GM12878 (cell line): ENCODE measurements around the gene PCBD2. TPM values are rescaled to one million over a fixed set of nuclear protein-coding genes. Genes with fewer than 3 reads are reported as not detected.

ENCODE experiments used
- ATAC-seq: fragments of 200-7000 bp; cut with Tn5 transposase; 3 replicates; pipeline ENCODE4 v1.9.1; 2020; ENCODE audit warnings: mild to moderate bottlenecking, moderate library complexity
- BruUV-seq: library from RNA; stranded (reverse); fragments of 400-500 nt; replicated peaks from 2 replicates; lab custom pipeline; 2021; lab: Mats Ljungman, UMichigan
- CTCF ChIA-PET: fragments of 300-600 bp; sonication (Branson Sonifier 250); formaldehyde crosslinking; extraction: SDS; loops from one replicate; lab custom pipeline; 2021; ENCODE audit warnings: inconsistent platforms; lab: Yijun Ruan, JAX
- POLR2A ChIA-PET: fragments of 350-600 bp; formaldehyde crosslinking; extraction: SDS; loops from one replicate; lab custom pipeline; 2021; ENCODE audit warnings: inconsistent platforms; lab: Charles Lee
- RAD21 ChIA-PET: fragments of 300-600 bp; sonication (Branson Sonifier 250); formaldehyde crosslinking; loops from one replicate; lab custom pipeline; 2023; ENCODE audit warnings: antibody characterized with exemption; ENCODE audit not compliant: unreplicated experiment; lab: Charles Lee
- SMC1A ChIA-PET: fragments of 300-600 bp; sonication (Branson Sonifier 250); formaldehyde crosslinking; loops from one replicate; lab custom pipeline; 2023; ENCODE audit not compliant: unreplicated experiment, uncharacterized antibody; lab: Charles Lee
- DNase-seq: peaks from one replicate; pipeline ENCODE4 v3.0.0-alpha.2; 2011; ENCODE audit warnings: low read depth, low spot score
- FAIRE-seq: peaks from 3 replicates; lab custom pipeline; 2011; peaks lifted over from hg19 to GRCh38; lab: Jason Lieb, UNC
- H2AFZ ChIP-seq: 2 replicates; pipeline ENCODE4 v1.6.0; 2011; ENCODE audit warnings: low read depth, low read length, control low read depth; ENCODE audit not compliant: control insufficient read depth
- H3K27ac ChIP-seq: 2 replicates; pipeline ENCODE4 v1.5.1; 2011; ENCODE audit warnings: control low read depth; ENCODE audit not compliant: control insufficient read depth, insufficient read depth
- H3K27me3 ChIP-seq, 2 experiments: replicated peaks in 1 of 2; 2 replicates each; pipeline versions ENCODE4 v1.6.0 to v1.6.1; 2011; ENCODE audit warnings: low read length in 1 of 2; ENCODE audit not compliant: control insufficient read depth in 2 of 2, insufficient read depth in 2 of 2
- H3K36me3 ChIP-seq, 2 experiments: 2 replicates each; pipeline ENCODE4 v1.5.1; 2011; ENCODE audit warnings: low read length in 1 of 2; ENCODE audit not compliant: control insufficient read depth in 2 of 2, insufficient read depth in 2 of 2
- H3K4me1 ChIP-seq: 2 replicates; pipeline ENCODE4 v1.6.1; 2011; ENCODE audit warnings: mild to moderate bottlenecking, low read length, moderate library complexity, mixed read lengths; ENCODE audit not compliant: control insufficient read depth, insufficient read depth
- H3K4me2 ChIP-seq: 2 replicates; pipeline ENCODE4 v1.6.0; 2011; ENCODE audit warnings: control low read depth; ENCODE audit not compliant: control insufficient read depth, insufficient read depth
- H3K4me3 ChIP-seq: fragments of 200-600 bp; sonication (generic); 2 replicates; pipeline ENCODE4 v1.5.1; 2016
- H3K79me2 ChIP-seq: 2 replicates; pipeline ENCODE4 v1.6.0; 2011; ENCODE audit warnings: low read length; ENCODE audit not compliant: control insufficient read depth, insufficient read depth
- H3K9ac ChIP-seq: 2 replicates; pipeline ENCODE4 v1.8.0; 2011; ENCODE audit warnings: low read length, control low read depth, mixed read lengths; ENCODE audit not compliant: control insufficient read depth, insufficient read depth
- H3K9me3 ChIP-seq: replicated peaks from 3 replicates; pipeline ENCODE4 v1.5.1; 2011; ENCODE audit warnings: mild to moderate bottlenecking, low read length; ENCODE audit not compliant: control insufficient read depth, insufficient read depth
- H4K20me1 ChIP-seq: 2 replicates; pipeline ENCODE4 v1.6.0; 2011; ENCODE audit not compliant: control insufficient read depth, insufficient read depth
- CBX5 ChIP-seq: sonication (generic); IDR thresholded peaks from 2 replicates; pipeline ENCODE4 v1.6.1; 2016; ENCODE audit warnings: low read depth, moderate library complexity, mild to moderate bottlenecking, inconsistent platforms
- HDGF ChIP-seq: fragments of 450-650 bp; IDR thresholded peaks from 2 replicates; pipeline ENCODE4 v1.6.1; 2016; ENCODE audit warnings: antibody characterized with exemption
- PML ChIP-seq: IDR thresholded peaks from 2 replicates; pipeline ENCODE4 v1.6.1; 2012; ENCODE audit warnings: low read length, inconsistent platforms
- SUZ12 ChIP-seq: fragments of 200-600 bp; sonication (generic); IDR thresholded peaks from one replicate; pipeline ENCODE4 v1.6.1; 2018; ENCODE audit warnings: antibody characterized with exemption, mild to moderate bottlenecking; ENCODE audit not compliant: unreplicated experiment
- TCF7 ChIP-seq: IDR thresholded peaks from 2 replicates; pipeline ENCODE4 v1.6.1; 2014; ENCODE audit warnings: antibody characterized with exemption, borderline replicate concordance
- ZNF622 ChIP-seq: fragments of 450-650 bp; IDR thresholded peaks from 2 replicates; pipeline ENCODE4 v1.6.1; 2017; ENCODE audit warnings: mild to moderate bottlenecking, inconsistent platforms
- WGBS: methylation state at CpG from one replicate; pipeline ENCODE4 v1.1.6; 2016; ENCODE audit warnings: low lambda C conversion rate; ENCODE audit not compliant: insufficient replicate concordance, insufficient coverage; ENCODE audit errors: missing lambda C conversion rate; 5-methylcytosine and 5-hydroxymethylcytosine counted together
- in situ Hi-C: fragments of 300-500 bp; cut with MboI; formaldehyde crosslinking; loops from 9 replicates; pipeline ENCODE4 v1.14.3; 2018; ENCODE audit warnings: mixed read lengths
- intact Hi-C: fragments of 100-400 bp; cut with micrococcal nuclease; formaldehyde crosslinking; loops from one replicate; pipeline ENCODE4 v1.14.2; 2022; ENCODE audit not compliant: unreplicated experiment
- polyA plus RNA-seq, 11 experiments: library from polyadenylated mRNA; depleted of rRNA in 4 of 11; unstranded in 6 of 11; stranded (reverse) in 5 of 11; fragments of >200 nt; fragmentation: Nextera tagmentation in 4 of 11; fragmentation: Illumina TruSeq in 1 of 11; extraction: Ambion mirVana in 4 of 11; extraction: Trizol in 1 of 11; gene quantifications; 1 replicate in 1 of 11; 2 replicates in 10 of 11; pipeline versions ENCODE4 v1.2.1 to v1.2.3, GENCODE V29; 2011 to 2016; ENCODE audit warnings: inconsistent platforms in 2 of 11, missing spikeins in 2 of 11, low read depth in 1 of 11
- total RNA-seq, 4 experiments: library from RNA; depleted of rRNA in 3 of 4; stranded (reverse); fragments of >200 nt in 3 of 4; fragmentation: Illumina TruSeq in 1 of 4; extraction: Trizol in 1 of 4; gene quantifications; 2 replicates each; pipeline versions ENCODE4 v1.2.1 to v1.2.3, GENCODE V29; 2013 to 2021
- TF ChIP-seq, protein P1 (sequence below): fragments of 450-650 bp; IDR thresholded peaks from 2 replicates; pipeline ENCODE4 v1.6.1; 2017; ENCODE audit warnings: mild to moderate bottlenecking, moderate library complexity
- TF ChIP-seq, protein P2 (sequence below): fragments of 150-350 bp; IDR thresholded peaks from 2 replicates; pipeline ENCODE4 v1.6.1; 2014; ENCODE audit warnings: mild to moderate bottlenecking, low read depth, low read length
- TF ChIP-seq, protein P3 (sequence below): fragments of 150-350 bp; IDR thresholded peaks from 2 replicates; pipeline ENCODE4 v1.6.1; 2016; ENCODE audit warnings: low read depth, low read length
- TF ChIP-seq, protein P4 (sequence below): IDR thresholded peaks from 2 replicates; pipeline ENCODE4 v1.6.1; 2011; ENCODE audit warnings: low read depth, mild to moderate bottlenecking, low read length, moderate library complexity, borderline replicate concordance; ENCODE audit errors: extremely low read depth

Gene PCBD2
- total and polyA plus RNA-seq, 10 of the 15 experiments (the other 5 are each of a cell fraction or from before 2014, with no cell fraction given) = 5.4 to 13.6 (median 6.7) TPM

DNA sequence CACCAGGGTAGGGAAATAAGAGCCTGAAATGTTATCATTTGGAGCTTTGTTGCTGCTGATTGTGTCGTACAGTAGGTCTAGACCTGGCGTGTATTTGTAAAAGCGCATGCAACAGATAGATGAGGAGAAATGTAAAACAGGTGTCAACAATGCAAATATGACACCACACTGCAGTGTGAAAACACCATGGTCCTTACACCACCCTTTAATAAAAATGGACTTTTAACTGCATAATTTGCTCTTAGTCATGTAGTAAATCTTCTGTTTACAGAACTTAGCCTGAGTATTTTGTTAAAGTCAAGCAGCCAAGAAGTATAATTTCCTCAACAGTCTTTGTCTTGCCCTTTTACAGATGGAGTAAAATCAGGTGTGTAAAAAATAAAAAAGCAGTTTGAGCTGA lies 13.9 kb downstream of the PCBD2 start:
- H3K27ac ChIP-seq = no peak overlapping the region
- no peaks in the 10 kb centered on the region for H3K27me3 ChIP-seq
- in situ Hi-C loops = no loop called here
- BruUV-seq = no TSS peak
- POLR2A ChIA-PET = interaction anchor here (0.6 kb wide), 1 partner anchor 55 kb away, joined by 3 read pairs; no protein-coding TSS in a partner anchor
- no peak for DNase-seq
- CTCF ChIA-PET = interaction anchor here (0.5 to 2.2 kb wide), 3 partner anchors 27 to 273 kb away, joined by 3 to 6 read pairs (median 3); no protein-coding TSS in a partner anchor
- WGBS = 98% methylated on average over 3 of the region's 3 CpGs
- RAD21 ChIA-PET = no interaction called here
- TF ChIP-seq ZNF622 = no peak
- TF ChIP-seq, protein P1, sequence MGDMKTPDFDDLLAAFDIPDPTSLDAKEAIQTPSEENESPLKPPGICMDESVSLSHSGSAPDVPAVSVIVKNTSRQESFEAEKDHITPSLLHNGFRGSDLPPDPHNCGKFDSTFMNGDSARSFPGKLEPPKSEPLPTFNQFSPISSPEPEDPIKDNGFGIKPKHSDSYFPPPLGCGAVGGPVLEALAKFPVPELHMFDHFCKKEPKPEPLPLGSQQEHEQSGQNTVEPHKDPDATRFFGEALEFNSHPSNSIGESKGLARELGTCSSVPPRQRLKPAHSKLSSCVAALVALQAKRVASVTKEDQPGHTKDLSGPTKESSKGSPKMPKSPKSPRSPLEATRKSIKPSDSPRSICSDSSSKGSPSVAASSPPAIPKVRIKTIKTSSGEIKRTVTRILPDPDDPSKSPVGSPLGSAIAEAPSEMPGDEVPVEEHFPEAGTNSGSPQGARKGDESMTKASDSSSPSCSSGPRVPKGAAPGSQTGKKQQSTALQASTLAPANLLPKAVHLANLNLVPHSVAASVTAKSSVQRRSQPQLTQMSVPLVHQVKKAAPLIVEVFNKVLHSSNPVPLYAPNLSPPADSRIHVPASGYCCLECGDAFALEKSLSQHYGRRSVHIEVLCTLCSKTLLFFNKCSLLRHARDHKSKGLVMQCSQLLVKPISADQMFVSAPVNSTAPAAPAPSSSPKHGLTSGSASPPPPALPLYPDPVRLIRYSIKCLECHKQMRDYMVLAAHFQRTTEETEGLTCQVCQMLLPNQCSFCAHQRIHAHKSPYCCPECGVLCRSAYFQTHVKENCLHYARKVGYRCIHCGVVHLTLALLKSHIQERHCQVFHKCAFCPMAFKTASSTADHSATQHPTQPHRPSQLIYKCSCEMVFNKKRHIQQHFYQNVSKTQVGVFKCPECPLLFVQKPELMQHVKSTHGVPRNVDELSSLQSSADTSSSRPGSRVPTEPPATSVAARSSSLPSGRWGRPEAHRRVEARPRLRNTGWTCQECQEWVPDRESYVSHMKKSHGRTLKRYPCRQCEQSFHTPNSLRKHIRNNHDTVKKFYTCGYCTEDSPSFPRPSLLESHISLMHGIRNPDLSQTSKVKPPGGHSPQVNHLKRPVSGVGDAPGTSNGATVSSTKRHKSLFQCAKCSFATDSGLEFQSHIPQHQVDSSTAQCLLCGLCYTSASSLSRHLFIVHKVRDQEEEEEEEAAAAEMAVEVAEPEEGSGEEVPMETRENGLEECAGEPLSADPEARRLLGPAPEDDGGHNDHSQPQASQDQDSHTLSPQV = no peak
- TF ChIP-seq PML = no peak
- no peak for TF ChIP-seq TCF7
- TF ChIP-seq CBX5 = no peak
- no peak for TF ChIP-seq HDGF
- TF ChIP-seq, protein P2, sequence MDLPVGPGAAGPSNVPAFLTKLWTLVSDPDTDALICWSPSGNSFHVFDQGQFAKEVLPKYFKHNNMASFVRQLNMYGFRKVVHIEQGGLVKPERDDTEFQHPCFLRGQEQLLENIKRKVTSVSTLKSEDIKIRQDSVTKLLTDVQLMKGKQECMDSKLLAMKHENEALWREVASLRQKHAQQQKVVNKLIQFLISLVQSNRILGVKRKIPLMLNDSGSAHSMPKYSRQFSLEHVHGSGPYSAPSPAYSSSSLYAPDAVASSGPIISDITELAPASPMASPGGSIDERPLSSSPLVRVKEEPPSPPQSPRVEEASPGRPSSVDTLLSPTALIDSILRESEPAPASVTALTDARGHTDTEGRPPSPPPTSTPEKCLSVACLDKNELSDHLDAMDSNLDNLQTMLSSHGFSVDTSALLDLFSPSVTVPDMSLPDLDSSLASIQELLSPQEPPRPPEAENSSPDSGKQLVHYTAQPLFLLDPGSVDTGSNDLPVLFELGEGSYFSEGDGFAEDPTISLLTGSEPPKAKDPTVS = no peak
- TF ChIP-seq, protein P3, sequence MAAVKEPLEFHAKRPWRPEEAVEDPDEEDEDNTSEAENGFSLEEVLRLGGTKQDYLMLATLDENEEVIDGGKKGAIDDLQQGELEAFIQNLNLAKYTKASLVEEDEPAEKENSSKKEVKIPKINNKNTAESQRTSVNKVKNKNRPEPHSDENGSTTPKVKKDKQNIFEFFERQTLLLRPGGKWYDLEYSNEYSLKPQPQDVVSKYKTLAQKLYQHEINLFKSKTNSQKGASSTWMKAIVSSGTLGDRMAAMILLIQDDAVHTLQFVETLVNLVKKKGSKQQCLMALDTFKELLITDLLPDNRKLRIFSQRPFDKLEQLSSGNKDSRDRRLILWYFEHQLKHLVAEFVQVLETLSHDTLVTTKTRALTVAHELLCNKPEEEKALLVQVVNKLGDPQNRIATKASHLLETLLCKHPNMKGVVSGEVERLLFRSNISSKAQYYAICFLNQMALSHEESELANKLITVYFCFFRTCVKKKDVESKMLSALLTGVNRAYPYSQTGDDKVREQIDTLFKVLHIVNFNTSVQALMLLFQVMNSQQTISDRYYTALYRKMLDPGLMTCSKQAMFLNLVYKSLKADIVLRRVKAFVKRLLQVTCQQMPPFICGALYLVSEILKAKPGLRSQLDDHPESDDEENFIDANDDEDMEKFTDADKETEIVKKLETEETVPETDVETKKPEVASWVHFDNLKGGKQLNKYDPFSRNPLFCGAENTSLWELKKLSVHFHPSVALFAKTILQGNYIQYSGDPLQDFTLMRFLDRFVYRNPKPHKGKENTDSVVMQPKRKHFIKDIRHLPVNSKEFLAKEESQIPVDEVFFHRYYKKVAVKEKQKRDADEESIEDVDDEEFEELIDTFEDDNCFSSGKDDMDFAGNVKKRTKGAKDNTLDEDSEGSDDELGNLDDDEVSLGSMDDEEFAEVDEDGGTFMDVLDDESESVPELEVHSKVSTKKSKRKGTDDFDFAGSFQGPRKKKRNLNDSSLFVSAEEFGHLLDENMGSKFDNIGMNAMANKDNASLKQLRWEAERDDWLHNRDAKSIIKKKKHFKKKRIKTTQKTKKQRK = no peak
- no peak for TF ChIP-seq SUZ12
- TF ChIP-seq, protein P4, sequence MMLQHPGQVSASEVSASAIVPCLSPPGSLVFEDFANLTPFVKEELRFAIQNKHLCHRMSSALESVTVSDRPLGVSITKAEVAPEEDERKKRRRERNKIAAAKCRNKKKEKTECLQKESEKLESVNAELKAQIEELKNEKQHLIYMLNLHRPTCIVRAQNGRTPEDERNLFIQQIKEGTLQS = no peak
- TF ChIP-seq, all 136 proteins: peak for 0
- Histone ChIP-seq H3K79me2 (no peaks in the 10 kb centered on the region), H3K4me3 (no peak overlapping the region), H2AFZ (no peak overlapping the region), H3K9ac (no peak overlapping the region), H3K4me2 (no peak overlapping the region), H3K36me3 (peaks cover 3 to 4% of the 10 kb centered on the region in 2 experiments; a peak in 3 of 4 replicates), H4K20me1 (no peaks in the 10 kb centered on the region), H3K4me1 (no peaks in the 10 kb centered on the region), H3K9me3 (no peaks in the 10 kb centered on the region)
- ATAC-seq (no peak), FAIRE-seq (no peak)
- intact Hi-C loops = no loop called here
- SMC1A ChIA-PET = interaction anchor here (0.8 kb wide), 1 partner anchor 14 kb away, joined by 3 read pairs; the partner anchor contains the start of gene PCBD2
